Mesendoderm (in vitro differentiated cells): ENCODE measurements around the gene PIAS1.

Experiments
- DNase-seq: peaks from one replicate; pipeline ENCODE4 v3.0.0; 2013
- H2AK5ac ChIP-seq: 2 replicates; pipeline ENCODE4 v1.6.1; 2013; ENCODE audit warnings: low read length, inconsistent platforms
- H2BK120ac ChIP-seq: 2 replicates; pipeline ENCODE4 v1.6.1; 2013; ENCODE audit warnings: low read depth, mild to moderate bottlenecking, low read length, moderate library complexity, mixed read lengths
- H2BK15ac ChIP-seq: replicated peaks from 2 replicates; pipeline ENCODE4 v1.6.1; 2013; ENCODE audit warnings: low read depth, mild to moderate bottlenecking, moderate library complexity
- H2BK5ac ChIP-seq: 2 replicates; pipeline ENCODE4 v1.6.1; 2013; ENCODE audit warnings: low read length, inconsistent platforms
- H3K18ac ChIP-seq: 2 replicates; pipeline ENCODE4 v1.6.1; 2013; ENCODE audit warnings: mild to moderate bottlenecking, low read length, mixed read lengths
- H3K23ac ChIP-seq: one replicate; pipeline ENCODE4 v1.6.1; 2013; ENCODE audit warnings: low read length
- H3K27ac ChIP-seq: 2 replicates; pipeline ENCODE4 v1.5.1; 2013; ENCODE audit warnings: low read depth, mild to moderate bottlenecking, inconsistent platforms, low read length, moderate library complexity
- H3K27me3 ChIP-seq: 2 replicates; pipeline ENCODE4 v1.6.1; 2013; ENCODE audit warnings: low read length, control low read depth, mild to moderate bottlenecking, inconsistent platforms; ENCODE audit not compliant: insufficient read depth, poor library complexity
- H3K36me3 ChIP-seq: 2 replicates; pipeline ENCODE4 v1.6.1; 2013; ENCODE audit warnings: low read length, inconsistent platforms; ENCODE audit not compliant: control insufficient read depth, insufficient read depth
- H3K4ac ChIP-seq: one replicate; pipeline ENCODE4 v1.6.1; 2013; ENCODE audit warnings: low read depth, mild to moderate bottlenecking, low read length, moderate library complexity
- H3K4me1 ChIP-seq: 2 replicates; pipeline ENCODE4 v1.6.1; 2013; ENCODE audit warnings: low read depth, low read length, inconsistent platforms; ENCODE audit not compliant: control insufficient read depth
- H3K4me2 ChIP-seq: 2 replicates; pipeline ENCODE4 v1.6.1; 2013; ENCODE audit warnings: low read length
- H3K4me3 ChIP-seq: 2 replicates; pipeline ENCODE4 v1.5.1; 2013; ENCODE audit warnings: mild to moderate bottlenecking, low read length
- H3K56ac ChIP-seq: one replicate; pipeline ENCODE4 v1.6.1; 2013; ENCODE audit warnings: low read length
- H3K79me1 ChIP-seq: 2 replicates; pipeline ENCODE4 v1.6.1; 2013; ENCODE audit warnings: low read length, inconsistent platforms
- H3K79me2 ChIP-seq: 2 replicates; pipeline ENCODE4 v1.6.1; 2013; ENCODE audit warnings: mild to moderate bottlenecking, low read length; ENCODE audit not compliant: control insufficient read depth, insufficient read depth
- H3K9ac ChIP-seq: 2 replicates; pipeline ENCODE4 v1.6.1; 2013; ENCODE audit warnings: low read length, inconsistent platforms
- H4K5ac ChIP-seq: one replicate; pipeline ENCODE4 v1.6.1; 2013; ENCODE audit warnings: low read length
- H4K8ac ChIP-seq: one replicate; pipeline ENCODE4 v1.6.1; 2013; ENCODE audit warnings: low read depth, mild to moderate bottlenecking, control low read depth, low read length, moderate library complexity
- WGBS: extraction: QIAGEN DNeasy Blood & Tissue Kit; methylation state at CpG from one replicate; pipeline ENCODE4 v1.1.7; 2013; ENCODE audit warnings: low lambda C conversion rate, missing lambda C conversion rate; ENCODE audit not compliant: insufficient coverage; ENCODE audit errors: extremely low coverage; 5-methylcytosine and 5-hydroxymethylcytosine counted together

Gene PIAS1

GRCh38 chr15:68113751-68114150 lies 59.6 kb downstream of the PIAS1 start:
- H2BK120ac ChIP-seq = no peak overlapping the region
- H3K18ac ChIP-seq = no peak overlapping the region
- H3K4ac ChIP-seq = no peak overlapping the region
- H2BK5ac ChIP-seq = no peak overlapping the region
- DNase-seq = no peak
- no peak overlapping the region for H2BK15ac ChIP-seq
- H3K4me2 ChIP-seq = no peak overlapping the region
- no peaks in the 10 kb centered on the region for H3K4me1 ChIP-seq
- H3K56ac ChIP-seq = no peak overlapping the region
- H3K27me3 ChIP-seq = no peaks in the 10 kb centered on the region
- H3K23ac ChIP-seq = no peak overlapping the region
- peaks cover 4% of the 10 kb centered on the region for H3K79me1 ChIP-seq
- H3K36me3 ChIP-seq = no peaks in the 10 kb centered on the region
- H3K4me3 ChIP-seq = no peak overlapping the region
- H3K9ac ChIP-seq = no peak overlapping the region
- H3K27ac ChIP-seq = no peak overlapping the region
- no peak overlapping the region for H2AK5ac ChIP-seq
- H4K8ac ChIP-seq = no peak overlapping the region
- no CpG with 5 or more reads among the region's 1 CpG for WGBS
- H3K79me2 ChIP-seq = no peaks in the 10 kb centered on the region
- H4K5ac ChIP-seq = no peak overlapping the region

GRCh38 chr15:68114356-68114755 lies 60.2 kb downstream of the PIAS1 start:
- H2BK15ac ChIP-seq = no peak overlapping the region
- H3K27me3 ChIP-seq = no peaks in the 10 kb centered on the region
- H3K23ac ChIP-seq = no peak overlapping the region
- no peak overlapping the region for H3K27ac ChIP-seq
- no CpG with 5 or more reads among the region's 1 CpG for WGBS
- no peaks in the 10 kb centered on the region for H3K36me3 ChIP-seq
- H3K4ac ChIP-seq = no peak overlapping the region
- peaks cover 4% of the 10 kb centered on the region for H3K79me1 ChIP-seq
- no peak overlapping the region for H2BK5ac ChIP-seq
- no peak for DNase-seq
- no peaks in the 10 kb centered on the region for H3K4me1 ChIP-seq
- H3K4me3 ChIP-seq = no peak overlapping the region
- H2AK5ac ChIP-seq = no peak overlapping the region
- H3K79me2 ChIP-seq = no peaks in the 10 kb centered on the region
- no peak overlapping the region for H3K56ac ChIP-seq
- no peak overlapping the region for H3K9ac ChIP-seq
- no peak overlapping the region for H3K18ac ChIP-seq
- H2BK120ac ChIP-seq = no peak overlapping the region
- no peak overlapping the region for H3K4me2 ChIP-seq
- H4K8ac ChIP-seq = no peak overlapping the region
- H4K5ac ChIP-seq = no peak overlapping the region

- H2BK5ac ChIP-seq = no peak overlapping the region
- peaks cover 4% of the 10 kb centered on the region for H3K79me1 ChIP-seq
- H2AK5ac ChIP-seq = no peak overlapping the region
- no peaks in the 10 kb centered on the region for H3K4me1 ChIP-seq
- H3K23ac ChIP-seq = no peak overlapping the region
- no peak overlapping the region for H2BK15ac ChIP-seq
- H4K5ac ChIP-seq = no peak overlapping the region
- no peak overlapping the region for H3K9ac ChIP-seq
- no peaks in the 10 kb centered on the region for H3K36me3 ChIP-seq
- H3K4me2 ChIP-seq = no peak overlapping the region
- no peaks in the 10 kb centered on the region for H3K79me2 ChIP-seq
- H3K56ac ChIP-seq = no peak overlapping the region
- H4K8ac ChIP-seq = no peak overlapping the region
- H3K4ac ChIP-seq = no peak overlapping the region
- no peak overlapping the region for H3K27ac ChIP-seq
- no peaks in the 10 kb centered on the region for H3K27me3 ChIP-seq
- no CpG with 5 or more reads among the region's 2 CpGs for WGBS
- H2BK120ac ChIP-seq = no peak overlapping the region
- no peak overlapping the region for H3K4me3 ChIP-seq
- no peak overlapping the region for H3K18ac ChIP-seq
- DNase-seq = no peak
Measured at GRCh38 chr15:68114840-68115239, 60.7 kb downstream of the PIAS1 start.

- Histone ChIP-seq H3K79me1 (peaks cover 1% of the 10 kb centered on the region), H3K4me3 (no peak overlapping the region), H3K9ac (no peak overlapping the region), H3K23ac (no peak overlapping the region), H3K4me2 (no peak overlapping the region), H4K5ac (no peak overlapping the region), H3K4me1 (no peaks in the 10 kb centered on the region), H2BK120ac (no peak overlapping the region), H2BK15ac (no peak overlapping the region), H2AK5ac (no peak overlapping the region), H4K8ac (no peak overlapping the region), H3K36me3 (no peaks in the 10 kb centered on the region), H3K4ac (no peak overlapping the region), H3K27ac (no peak overlapping the region), H3K27me3 (no peaks in the 10 kb centered on the region), H2BK5ac (no peak overlapping the region), H3K79me2 (no peaks in the 10 kb centered on the region), H3K18ac (no peak overlapping the region), H3K56ac (no peak overlapping the region)
- no CpG with 5 or more reads among the region's 2 CpGs for WGBS
- no peak for DNase-seq
Measured at GRCh38 chr15:68124700-68125099, 70.6 kb downstream of the PIAS1 start.

- Histone ChIP-seq H3K4me2 (no peak overlapping the region), H3K56ac (no peak overlapping the region), H3K27ac (no peak overlapping the region), H4K8ac (no peak overlapping the region), H2AK5ac (no peak overlapping the region), H3K4me3 (no peak overlapping the region), H2BK5ac (no peak overlapping the region), H3K23ac (no peak overlapping the region), H3K79me1 (peaks cover 1% of the 10 kb centered on the region), H3K36me3 (no peaks in the 10 kb centered on the region), H4K5ac (no peak overlapping the region), H2BK120ac (no peak overlapping the region), H3K4me1 (no peaks in the 10 kb centered on the region), H3K79me2 (no peaks in the 10 kb centered on the region), H3K18ac (no peak overlapping the region), H3K4ac (no peak overlapping the region), H3K27me3 (no peaks in the 10 kb centered on the region), H3K9ac (no peak overlapping the region), H2BK15ac (no peak overlapping the region)
- DNase-seq = no peak
- WGBS = no CpG with 5 or more reads among the region's 8 CpGs
Measured at GRCh38 chr15:68126396-68126795, 72.3 kb downstream of the PIAS1 start.

- Histone ChIP-seq H3K18ac (no peak overlapping the region), H3K27me3 (no peaks in the 10 kb centered on the region), H3K4ac (no peak overlapping the region), H2BK15ac (no peak overlapping the region), H3K27ac (no peak overlapping the region), H2AK5ac (no peak overlapping the region), H3K56ac (no peak overlapping the region), H3K4me2 (no peak overlapping the region), H4K5ac (no peak overlapping the region), H3K4me3 (no peak overlapping the region), H3K23ac (no peak overlapping the region), H3K79me2 (no peaks in the 10 kb centered on the region), H3K36me3 (no peaks in the 10 kb centered on the region), H3K4me1 (no peaks in the 10 kb centered on the region), H2BK120ac (no peak overlapping the region), H3K79me1 (peaks cover 1% of the 10 kb centered on the region), H4K8ac (no peak overlapping the region), H3K9ac (no peak overlapping the region), H2BK5ac (no peak overlapping the region)
- no peak for DNase-seq
- no CpG with 5 or more reads among the region's 3 CpGs for WGBS
Measured at GRCh38 chr15:68129072-68129471, 75.0 kb downstream of the PIAS1 start.
